NCI-H2029 treated with DMSO at 0.1 percent for 48 hours (cell line): ENCODE results near the gene ATG16L1.
"Not testable (repeated sequence)": the region's sequence is repeated elsewhere in the genome, so short reads cannot be mapped to it uniquely, and the experiment has no call there.

ENCODE experiments used
- DNase-seq: peaks from one replicate; lab custom pipeline; 2025; lab: John Stamatoyannopoulos, UW

The ATG16L1 gene

GRCh38 chr2:233334915-233335314 lies 83.4 kb downstream of the ATG16L1 start:
- no peak for DNase-seq

- not testable (repeated sequence) for DNase-seq
Measured at GRCh38 chr2:233336091-233336490, 84.6 kb downstream of the ATG16L1 start.

GRCh38 chr2:233336541-233336940 lies 85.1 kb downstream of the ATG16L1 start:
- DNase-seq = no peak

GRCh38 chr2:233338046-233338445 lies 86.6 kb downstream of the ATG16L1 start:
- no peak for DNase-seq

- no peak for DNase-seq
Measured at GRCh38 chr2:233338812-233339368, 87.4 kb downstream of the ATG16L1 start.

- DNase-seq = no peak
Measured at GRCh38 chr2:233339427-233339826, 88.0 kb downstream of the ATG16L1 start.

- DNase-seq = no peak
Measured at GRCh38 chr2:233341296-233341695, 89.8 kb downstream of the ATG16L1 start.

- DNase-seq = no peak
Measured at GRCh38 chr2:233342301-233342700, 90.8 kb downstream of the ATG16L1 start.

GRCh38 chr2:233343171-233343705 lies 91.8 kb downstream of the ATG16L1 start:
- no peak for DNase-seq
